Peyer's patch (tissue), 4 donors: ENCODE results near the gene RBM17. TPM values are rescaled to one million over a fixed set of nuclear protein-coding genes. Genes with fewer than 3 reads are reported as not detected.
"Not testable (repeated sequence)": the region's sequence is repeated elsewhere in the genome, so short reads cannot be mapped to it uniquely, and the experiment has no call there.

Source experiments
- DNase-seq, 3 donors: peaks; one replicate each; pipeline ENCODE4 v3.0.0-alpha.2; 2017 to 2019
- H3K27ac ChIP-seq, 4 donors: fragments of 200-600 bp; sonication (generic); one replicate each; pipeline ENCODE4 v1.5.1; 2016 to 2019
- H3K27me3 ChIP-seq, 2 donors: fragments of 200-600 bp; sonication (generic); one replicate each; pipeline ENCODE4 v1.5.1; 2019
- H3K36me3 ChIP-seq, 3 donors: fragments of 200-600 bp; sonication (generic); one replicate each; pipeline ENCODE4 v1.5.1; 2016 to 2019
- H3K4me1 ChIP-seq, 4 donors: fragments of 200-600 bp; sonication (generic); one replicate each; pipeline ENCODE4 v1.5.1; 2016 to 2019
- H3K4me3 ChIP-seq, 4 donors: fragments of 200-600 bp; sonication (generic); 1 replicate in 3 of 4; 2 replicates in 1 of 4; pipeline ENCODE4 v1.5.1; 2016 to 2019; ENCODE audit warnings: mild to moderate bottlenecking in 1 of 4
- H3K9me3 ChIP-seq, 4 donors: fragments of 200-600 bp; sonication (generic); one replicate each; pipeline ENCODE4 v1.5.1; 2016 to 2019; ENCODE audit warnings: mild to moderate bottlenecking in 1 of 4
- POLR2A ChIP-seq, 2 donors: fragments of 450-650 bp; IDR thresholded peaks; one replicate each; pipeline ENCODE4 v1.5.1; 2017; ENCODE audit warnings: antibody characterized with exemption in 2 of 2, mild to moderate bottlenecking in 2 of 2, moderate library complexity in 2 of 2
- total RNA-seq, 4 donors: library from RNA; depleted of rRNA; stranded (reverse); fragments of >200 nt; gene quantifications; one replicate each; pipeline ENCODE4 v1.1.0, GENCODE V29; 2016
- TF ChIP-seq, protein P1 (sequence below), 6 experiments: fragments of 450-650 bp in 4 of 6; fragments of 200-600 bp in 2 of 6; sonication (generic) in 1 of 6; IDR thresholded peaks; one replicate each; pipeline ENCODE4 v1.5.1; 2017 to 2019; ENCODE audit warnings: antibody characterized with exemption in 6 of 6, mild to moderate bottlenecking in 3 of 6, moderate library complexity in 1 of 6

Gene RBM17
- total RNA-seq, 4 donors from 2014 or later, result 66.4 to 166 (median 101) TPM

DNA sequence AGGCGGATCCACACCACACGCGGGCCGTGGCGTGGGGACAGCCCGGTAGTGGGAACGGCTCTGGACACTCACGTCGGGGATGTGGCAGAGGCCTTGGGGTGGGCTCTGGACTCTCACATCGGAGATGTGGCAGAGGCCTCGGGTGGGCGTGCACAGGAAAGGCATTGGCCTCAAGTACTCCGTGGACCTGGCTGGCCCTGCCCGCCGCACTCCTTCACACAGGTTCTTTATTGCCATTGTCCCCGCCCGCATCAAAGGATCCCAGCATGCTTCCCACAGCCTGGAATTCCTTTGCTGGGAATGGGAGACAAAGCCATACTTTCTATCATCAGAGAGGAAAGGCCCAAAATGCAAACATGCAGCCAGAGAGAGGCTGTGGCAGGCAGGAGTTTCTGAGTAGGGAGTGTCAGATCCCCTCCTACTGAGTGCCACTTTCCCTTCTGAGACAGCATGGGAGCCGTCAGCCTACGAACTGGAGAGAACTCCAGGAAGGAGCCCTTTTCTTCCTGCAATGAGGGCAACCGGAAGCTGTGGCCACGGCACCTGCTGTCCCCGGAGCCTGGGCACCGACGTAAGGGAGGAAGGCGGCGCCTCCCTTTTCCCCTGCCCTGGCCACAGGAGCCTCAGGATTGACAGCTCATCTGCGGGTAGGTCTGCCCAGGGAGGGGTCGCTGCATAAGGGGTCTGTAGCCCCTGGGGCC is 51.5 kb downstream of the RBM17 start:
- Histone ChIP-seq H3K9me3 (no peaks in the 10 kb centered on the region), H3K36me3 (no peaks in the 10 kb centered on the region), H3K4me3 (peak overlapping the region; percentile 30 to 38 (median 32)), H3K27me3 (no peaks in the 10 kb centered on the region), H3K27ac (peak overlapping the region in 2 of 4 donors; percentile 25 to 59), H3K4me1 (peaks cover 0 to 10% (median 3%) of the 10 kb centered on the region in 4 donors)
- DNase-seq, result peak in 2 of 3 donors; percentile 71 to 83
- TF ChIP-seq POLR2A (IDR thresholded peaks at IDR 0.05), result no peak
- TF ChIP-seq, protein P1, sequence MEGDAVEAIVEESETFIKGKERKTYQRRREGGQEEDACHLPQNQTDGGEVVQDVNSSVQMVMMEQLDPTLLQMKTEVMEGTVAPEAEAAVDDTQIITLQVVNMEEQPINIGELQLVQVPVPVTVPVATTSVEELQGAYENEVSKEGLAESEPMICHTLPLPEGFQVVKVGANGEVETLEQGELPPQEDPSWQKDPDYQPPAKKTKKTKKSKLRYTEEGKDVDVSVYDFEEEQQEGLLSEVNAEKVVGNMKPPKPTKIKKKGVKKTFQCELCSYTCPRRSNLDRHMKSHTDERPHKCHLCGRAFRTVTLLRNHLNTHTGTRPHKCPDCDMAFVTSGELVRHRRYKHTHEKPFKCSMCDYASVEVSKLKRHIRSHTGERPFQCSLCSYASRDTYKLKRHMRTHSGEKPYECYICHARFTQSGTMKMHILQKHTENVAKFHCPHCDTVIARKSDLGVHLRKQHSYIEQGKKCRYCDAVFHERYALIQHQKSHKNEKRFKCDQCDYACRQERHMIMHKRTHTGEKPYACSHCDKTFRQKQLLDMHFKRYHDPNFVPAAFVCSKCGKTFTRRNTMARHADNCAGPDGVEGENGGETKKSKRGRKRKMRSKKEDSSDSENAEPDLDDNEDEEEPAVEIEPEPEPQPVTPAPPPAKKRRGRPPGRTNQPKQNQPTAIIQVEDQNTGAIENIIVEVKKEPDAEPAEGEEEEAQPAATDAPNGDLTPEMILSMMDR (IDR thresholded peaks at IDR 0.05), result no peak

DNA sequence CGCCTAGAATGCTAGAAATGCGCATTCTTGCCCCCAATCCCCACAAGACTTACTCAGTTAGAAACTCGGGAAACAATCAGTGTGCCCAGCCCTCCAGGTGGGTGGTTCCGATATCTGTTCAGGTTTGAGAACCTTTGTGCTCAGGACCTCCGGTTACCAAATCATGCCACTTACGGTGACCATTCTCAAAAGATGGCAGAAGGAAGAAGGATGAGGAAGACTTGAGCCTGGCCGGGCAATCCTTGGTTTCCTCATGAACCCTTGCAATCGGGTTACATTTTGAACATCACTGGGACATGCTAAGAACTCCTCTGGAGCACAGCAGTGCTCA is 52.1 kb downstream of the RBM17 start:
- H3K4me1 ChIP-seq, result peaks cover 0 to 15% (median 6%) of the 10 kb centered on the region in 4 donors
- H3K27me3 ChIP-seq, result no peaks in the 10 kb centered on the region
- no peaks in the 10 kb centered on the region for H3K9me3 ChIP-seq
- no peak for DNase-seq
- H3K4me3 ChIP-seq, result peak overlapping the region; percentile 30 to 38 (median 32)
- H3K36me3 ChIP-seq, result no peaks in the 10 kb centered on the region
- H3K27ac ChIP-seq, result peak overlapping the region in 2 of 4 donors; percentile 25 to 59
- no peak for TF ChIP-seq POLR2A (IDR thresholded peaks at IDR 0.05)
- TF ChIP-seq, protein P1 (IDR thresholded peaks at IDR 0.05), result no peak

DNA sequence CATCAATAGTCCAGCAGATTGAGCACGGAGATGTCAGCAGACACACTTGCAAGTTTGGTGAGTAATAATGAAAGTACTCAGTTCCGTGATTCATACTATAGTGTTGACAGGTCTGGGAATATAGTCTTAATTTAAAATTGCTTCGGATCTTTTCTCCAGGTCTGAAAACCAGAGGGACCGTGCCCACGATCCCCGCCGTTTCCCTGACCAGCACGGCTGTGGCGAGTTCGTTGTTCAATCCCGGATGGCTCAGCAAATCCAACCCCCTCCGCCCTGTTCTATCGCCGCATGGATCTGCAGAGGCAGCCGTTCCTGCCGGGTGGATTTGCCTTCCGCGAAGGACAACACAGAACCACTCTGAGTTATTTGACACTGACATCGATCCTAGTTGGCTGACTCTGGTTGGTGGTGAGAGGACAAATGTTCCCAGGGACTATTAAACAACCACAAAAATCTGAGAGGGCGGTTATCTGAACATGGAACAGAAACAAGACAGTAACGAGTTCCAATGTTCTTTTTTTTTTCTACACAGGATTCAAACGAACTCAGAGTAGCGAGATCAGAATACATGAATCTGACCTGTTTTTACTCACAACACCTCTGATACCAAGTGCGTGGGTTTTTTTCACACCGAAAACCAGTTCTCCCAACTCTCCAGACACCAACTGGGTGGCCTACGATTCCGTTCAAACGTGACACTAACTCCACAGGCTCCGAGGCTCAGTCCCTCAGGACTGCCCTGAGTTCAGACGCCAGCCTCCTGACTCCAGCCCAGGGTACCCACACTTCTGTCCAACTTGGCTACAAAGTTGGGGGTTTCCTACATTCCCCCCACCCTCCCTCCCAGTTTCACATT is 52.7 kb downstream of the RBM17 start:
- Histone ChIP-seq H3K4me3 (peak overlapping the region; percentile 30 to 38 (median 32)), H3K27me3 (no peaks in the 10 kb centered on the region), H3K27ac (peak overlapping the region in 3 of 4 donors; percentile 25 to 59 (median 51)), H3K36me3 (no peaks in the 10 kb centered on the region), H3K4me1 (peaks cover 0 to 15% (median 9%) of the 10 kb centered on the region in 4 donors), H3K9me3 (no peaks in the 10 kb centered on the region)
- no peak for TF ChIP-seq POLR2A (IDR thresholded peaks at IDR 0.05)
- TF ChIP-seq, protein P1 (IDR thresholded peaks at IDR 0.05), result no peak
- DNase-seq, result peak in 1 of 3 donors; percentile 48

DNA sequence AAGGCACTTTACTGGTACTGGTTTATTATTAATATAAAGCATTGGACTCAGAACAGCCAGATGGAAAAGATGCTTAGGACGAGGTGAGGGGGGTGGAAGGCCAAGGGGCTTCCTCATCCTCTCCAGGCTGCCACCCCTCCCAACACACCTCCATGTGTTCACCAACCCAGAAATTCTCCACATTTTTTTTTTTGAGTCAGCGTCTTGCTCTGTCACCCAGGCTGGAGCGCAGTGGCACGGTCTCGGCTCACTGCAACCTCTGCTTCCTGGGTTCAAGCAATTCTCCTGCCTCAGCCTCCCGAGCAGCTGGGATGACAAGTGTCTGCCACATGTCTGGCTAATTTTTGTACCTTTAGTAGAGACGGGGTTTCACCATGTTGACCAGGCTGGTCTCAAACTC is 53.4 kb downstream of the RBM17 start:
- H3K27me3 ChIP-seq, DNase-seq: not testable (repeated sequence)

DNA sequence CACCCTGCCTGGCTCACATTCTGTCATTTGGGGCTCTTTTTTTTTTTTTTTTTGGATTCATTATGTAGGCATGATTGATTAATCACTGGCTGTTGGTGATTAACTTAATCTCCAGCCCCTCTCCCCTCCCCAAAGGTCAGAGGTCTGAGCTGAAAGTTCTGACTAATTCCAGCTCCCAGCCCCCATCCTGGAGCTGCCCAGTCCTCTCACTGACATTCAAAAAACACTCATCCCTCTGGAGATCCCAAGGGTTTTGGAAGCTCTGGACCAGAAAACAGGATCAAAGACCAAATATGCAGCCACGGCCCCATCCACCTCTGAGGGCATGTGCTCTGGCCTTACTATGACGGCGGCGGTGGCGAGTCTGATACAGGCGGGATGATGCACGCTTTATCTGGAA is 53.8 kb downstream of the RBM17 start:
- H3K27me3 ChIP-seq, result no peaks in the 10 kb centered on the region
- H3K36me3 ChIP-seq, result no peaks in the 10 kb centered on the region
- H3K27ac ChIP-seq, result no peak overlapping the region
- no peak overlapping the region for H3K4me3 ChIP-seq
- TF ChIP-seq, protein P1 (IDR thresholded peaks at IDR 0.05), result no peak
- no peak for TF ChIP-seq POLR2A (IDR thresholded peaks at IDR 0.05)
- peaks cover 0 to 15% (median 10%) of the 10 kb centered on the region in 4 donors for H3K4me1 ChIP-seq
- DNase-seq, result no peak
- no peaks in the 10 kb centered on the region for H3K9me3 ChIP-seq

More for the DNA sequence above, 53.4 kb downstream of the RBM17 start:
- not testable (repeated sequence) for H3K36me3 ChIP-seq, H3K9me3 ChIP-seq, H3K4me3 ChIP-seq
- peaks cover 0 to 15% (median 9%) of the 10 kb centered on the region in 4 donors for H3K4me1 ChIP-seq
- H3K27ac ChIP-seq, result peak overlapping the region in 1 of 4 donors; percentile 25

- DNase-seq, result no peak
- Histone ChIP-seq H3K9me3 (no peaks in the 10 kb centered on the region), H3K4me1 (peaks cover 0 to 21% (median 14%) of the 10 kb centered on the region in 4 donors), H3K36me3 (no peaks in the 10 kb centered on the region), H3K27me3 (no peaks in the 10 kb centered on the region), H3K27ac (no peak overlapping the region), H3K4me3 (no peak overlapping the region)
- TF ChIP-seq POLR2A (IDR thresholded peaks at IDR 0.05), result no peak
- TF ChIP-seq, protein P1 (IDR thresholded peaks at IDR 0.05), result no peak
Measured at GRCh38 chr10:6143181-6143580, 54.3 kb downstream of the RBM17 start.
